ENCODE data around the gene KDM5B.
A peak's percentile ranks its signal among the peaks of the same experiment; 100 is the strongest.

DNA sequence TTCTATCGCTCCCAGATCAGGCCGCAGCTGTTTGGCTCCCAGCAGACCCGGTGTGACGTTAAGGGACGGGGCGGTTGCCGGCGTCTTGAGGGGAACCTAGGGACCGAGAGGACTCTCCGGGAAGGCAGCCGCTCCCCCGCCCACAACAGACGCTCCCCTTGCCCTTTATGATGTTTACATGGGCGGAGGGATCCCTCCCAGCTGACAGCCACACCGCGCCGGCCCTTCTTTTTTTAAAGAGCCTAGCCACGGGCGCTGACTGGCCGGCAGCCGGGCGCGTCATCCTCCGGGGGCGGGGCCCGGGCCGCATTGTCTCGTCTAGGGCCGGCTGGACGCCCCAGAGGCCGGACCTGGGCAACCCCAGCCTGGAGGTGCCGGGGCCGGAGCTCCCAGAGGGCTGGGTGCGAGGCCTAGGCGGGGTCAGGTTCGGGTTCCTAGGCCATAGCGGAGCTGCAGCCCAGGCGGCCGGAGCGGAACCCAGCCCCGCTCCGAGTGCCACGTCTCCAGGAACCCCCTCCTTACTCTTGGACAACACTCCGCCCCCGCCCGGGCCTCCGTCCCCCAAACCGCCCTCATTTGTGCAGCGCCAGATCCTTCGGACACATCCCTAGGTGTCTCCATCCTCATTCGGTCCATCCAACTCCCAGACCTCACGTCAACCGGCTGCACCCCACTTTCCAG, 2.5 kb upstream of the KDM5B start, which contains the start of gene PCAT6:
- TF ChIP-seq, protein P1, sequence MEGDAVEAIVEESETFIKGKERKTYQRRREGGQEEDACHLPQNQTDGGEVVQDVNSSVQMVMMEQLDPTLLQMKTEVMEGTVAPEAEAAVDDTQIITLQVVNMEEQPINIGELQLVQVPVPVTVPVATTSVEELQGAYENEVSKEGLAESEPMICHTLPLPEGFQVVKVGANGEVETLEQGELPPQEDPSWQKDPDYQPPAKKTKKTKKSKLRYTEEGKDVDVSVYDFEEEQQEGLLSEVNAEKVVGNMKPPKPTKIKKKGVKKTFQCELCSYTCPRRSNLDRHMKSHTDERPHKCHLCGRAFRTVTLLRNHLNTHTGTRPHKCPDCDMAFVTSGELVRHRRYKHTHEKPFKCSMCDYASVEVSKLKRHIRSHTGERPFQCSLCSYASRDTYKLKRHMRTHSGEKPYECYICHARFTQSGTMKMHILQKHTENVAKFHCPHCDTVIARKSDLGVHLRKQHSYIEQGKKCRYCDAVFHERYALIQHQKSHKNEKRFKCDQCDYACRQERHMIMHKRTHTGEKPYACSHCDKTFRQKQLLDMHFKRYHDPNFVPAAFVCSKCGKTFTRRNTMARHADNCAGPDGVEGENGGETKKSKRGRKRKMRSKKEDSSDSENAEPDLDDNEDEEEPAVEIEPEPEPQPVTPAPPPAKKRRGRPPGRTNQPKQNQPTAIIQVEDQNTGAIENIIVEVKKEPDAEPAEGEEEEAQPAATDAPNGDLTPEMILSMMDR (IDR thresholded peaks at IDR 0.05; ENCODE audit: borderline replicate concordance, extremely low read depth, low read length, poor library complexity, severe bottlenecking), result no peak
- peak; percentile 82 for TF ChIP-seq EZH2 (IDR thresholded peaks at IDR 0.05; ENCODE audit: borderline replicate concordance, low read depth, low read length, severe bottlenecking)
